K562 (cell line): ENCODE measurements around the gene FHL1. TPM values are rescaled to one million over a fixed set of nuclear protein-coding genes. Genes with fewer than 3 reads are reported as not detected.

Experiments
- MECOM ChIP-seq: fragments of 250-450 bp; sonication (Bioruptor Pico); IDR thresholded peaks from 2 replicates; pipeline ENCODE4 v1.8.0; 2022; ENCODE audit warnings: inconsistent platforms
- SRSF1 ChIP-seq: fragments of 200-400 bp; formaldehyde crosslinking; IDR thresholded peaks from 2 replicates; pipeline ENCODE4 v1.6.1; 2017; ENCODE audit warnings: mild to moderate bottlenecking, low read depth, low read length, moderate library complexity
- polyA plus RNA-seq, 8 experiments: library from polyadenylated mRNA; depleted of rRNA in 4 of 8; stranded (reverse) in 5 of 8; unstranded in 3 of 8; fragments of >200 nt; fragmentation: Nextera tagmentation in 2 of 8; fragmentation: Illumina TruSeq in 1 of 8; extraction: Ambion mirVana in 2 of 8; extraction: Trizol in 1 of 8; gene quantifications; 2 replicates each; pipeline versions ENCODE4 v1.2.1 to v1.2.3, GENCODE V29; 2011 to 2014; ENCODE audit warnings: inconsistent platforms in 1 of 8, missing spikeins in 1 of 8
- total RNA-seq, 7 experiments: library from RNA; depleted of rRNA in 6 of 7; stranded (reverse); fragments of >200 nt in 6 of 7; fragmentation: Illumina TruSeq in 2 of 7; extraction: Trizol in 2 of 7; gene quantifications; 2 replicates each; pipeline versions ENCODE4 v1.2.1 to v1.2.3, GENCODE V29; 2011 to 2021; ENCODE audit warnings: low replicate concordance in 1 of 7
- TF ChIP-seq, protein P1 (sequence below), 3 experiments: fragments of 200-800 bp in 1 of 3; sonication (Bioruptor generic) in 1 of 3; sonication (generic) in 1 of 3; formaldehyde crosslinking in 1 of 3; IDR thresholded peaks; 2 replicates each; pipeline versions ENCODE4 v1.6.1 to v1.8.0; 2016 to 2022; ENCODE audit warnings: mild to moderate bottlenecking in 2 of 3, missing compliant biosample characterization in 2 of 3, missing genetic modification characterization in 2 of 3, missing genetic modification reagents in 1 of 3
- TF ChIP-seq, protein P2 (sequence below): sonication (generic); formaldehyde crosslinking; IDR thresholded peaks from 2 replicates; pipeline ENCODE4 v1.8.0; 2023; ENCODE audit warnings: mild to moderate bottlenecking, missing genetic modification reagents

FHL1 gene
- total and polyA plus RNA-seq, 9 of the 15 experiments (the other 6 are each of a cell fraction or from before 2014, with no cell fraction given), result 0.03 to 3.0 (median 0.13) TPM; not detected in 1

DNA sequence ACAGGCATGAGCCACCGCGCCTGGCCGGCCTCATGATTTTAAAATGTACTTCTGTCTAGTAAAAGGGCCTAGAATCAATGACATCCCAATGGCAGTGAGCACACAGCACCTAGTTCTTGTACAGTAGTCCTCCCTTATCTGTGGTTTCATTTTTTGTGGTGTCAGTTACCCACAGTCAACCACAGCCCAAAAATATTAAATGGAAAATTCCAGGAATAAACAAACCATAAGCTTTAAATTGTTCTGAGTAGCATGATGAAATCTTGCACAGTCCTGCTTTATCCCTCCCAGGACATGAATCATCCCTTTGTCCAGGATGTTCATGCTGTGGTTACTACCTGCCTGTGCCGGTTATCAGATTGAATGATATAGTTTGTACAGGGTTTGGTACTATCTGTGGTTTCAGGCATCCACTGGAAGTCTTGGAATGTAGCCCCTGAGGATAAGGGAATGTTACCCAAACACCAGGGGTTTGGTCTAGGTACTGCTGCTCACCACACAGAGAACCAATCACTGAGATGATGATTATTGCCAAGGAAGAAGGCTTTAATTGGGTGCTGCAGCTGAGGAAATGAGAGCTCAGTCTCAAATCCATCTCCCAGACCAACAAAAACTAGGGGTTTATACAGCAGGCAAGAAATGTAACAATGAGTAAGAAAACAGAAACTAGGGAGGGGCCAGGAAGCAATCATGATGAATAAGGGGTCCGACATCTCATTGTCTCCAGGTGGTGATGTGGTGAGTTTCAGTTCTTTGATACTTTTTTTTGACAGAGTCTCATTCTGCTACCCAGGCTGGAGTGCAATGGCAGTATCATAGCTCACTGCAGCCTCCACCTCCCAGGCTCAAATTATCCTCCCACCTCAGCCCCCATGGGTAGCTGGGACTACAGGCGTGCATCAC is 16.2 kb upstream of the FHL1 start (continued):
- TF ChIP-seq, protein P1, sequence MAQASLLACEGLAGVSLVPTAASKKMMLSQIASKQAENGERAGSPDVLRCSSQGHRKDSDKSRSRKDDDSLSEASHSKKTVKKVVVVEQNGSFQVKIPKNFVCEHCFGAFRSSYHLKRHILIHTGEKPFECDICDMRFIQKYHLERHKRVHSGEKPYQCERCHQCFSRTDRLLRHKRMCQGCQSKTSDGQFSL (CRISPR knock-in tag; IDR thresholded peaks at IDR 0.05), result no peak
- TF ChIP-seq, protein P1 (tag; IDR thresholded peaks at IDR 0.05), result no peak
- TF ChIP-seq MECOM, result no peak
- TF ChIP-seq SRSF1, result no peak
- TF ChIP-seq, protein P2, sequence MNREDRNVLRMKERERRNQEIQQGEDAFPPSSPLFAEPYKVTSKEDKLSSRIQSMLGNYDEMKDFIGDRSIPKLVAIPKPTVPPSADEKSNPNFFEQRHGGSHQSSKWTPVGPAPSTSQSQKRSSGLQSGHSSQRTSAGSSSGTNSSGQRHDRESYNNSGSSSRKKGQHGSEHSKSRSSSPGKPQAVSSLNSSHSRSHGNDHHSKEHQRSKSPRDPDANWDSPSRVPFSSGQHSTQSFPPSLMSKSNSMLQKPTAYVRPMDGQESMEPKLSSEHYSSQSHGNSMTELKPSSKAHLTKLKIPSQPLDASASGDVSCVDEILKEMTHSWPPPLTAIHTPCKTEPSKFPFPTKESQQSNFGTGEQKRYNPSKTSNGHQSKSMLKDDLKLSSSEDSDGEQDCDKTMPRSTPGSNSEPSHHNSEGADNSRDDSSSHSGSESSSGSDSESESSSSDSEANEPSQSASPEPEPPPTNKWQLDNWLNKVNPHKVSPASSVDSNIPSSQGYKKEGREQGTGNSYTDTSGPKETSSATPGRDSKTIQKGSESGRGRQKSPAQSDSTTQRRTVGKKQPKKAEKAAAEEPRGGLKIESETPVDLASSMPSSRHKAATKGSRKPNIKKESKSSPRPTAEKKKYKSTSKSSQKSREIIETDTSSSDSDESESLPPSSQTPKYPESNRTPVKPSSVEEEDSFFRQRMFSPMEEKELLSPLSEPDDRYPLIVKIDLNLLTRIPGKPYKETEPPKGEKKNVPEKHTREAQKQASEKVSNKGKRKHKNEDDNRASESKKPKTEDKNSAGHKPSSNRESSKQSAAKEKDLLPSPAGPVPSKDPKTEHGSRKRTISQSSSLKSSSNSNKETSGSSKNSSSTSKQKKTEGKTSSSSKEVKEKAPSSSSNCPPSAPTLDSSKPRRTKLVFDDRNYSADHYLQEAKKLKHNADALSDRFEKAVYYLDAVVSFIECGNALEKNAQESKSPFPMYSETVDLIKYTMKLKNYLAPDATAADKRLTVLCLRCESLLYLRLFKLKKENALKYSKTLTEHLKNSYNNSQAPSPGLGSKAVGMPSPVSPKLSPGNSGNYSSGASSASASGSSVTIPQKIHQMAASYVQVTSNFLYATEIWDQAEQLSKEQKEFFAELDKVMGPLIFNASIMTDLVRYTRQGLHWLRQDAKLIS (CRISPR knock-in tag), result no peak
- TF ChIP-seq, all 486 proteins: peak for 48
